GM04503 (cell line): ENCODE data around the gene CERS4.
"Not testable (repeated sequence)": the region's sequence is repeated elsewhere in the genome, so short reads cannot be mapped to it uniquely, and the experiment has no call there.

ENCODE experiments used
- DNase-seq: peaks from one replicate; pipeline ENCODE4 v3.0.0-alpha.2; 2012; ENCODE audit warnings: low read depth

Gene CERS4

DNA sequence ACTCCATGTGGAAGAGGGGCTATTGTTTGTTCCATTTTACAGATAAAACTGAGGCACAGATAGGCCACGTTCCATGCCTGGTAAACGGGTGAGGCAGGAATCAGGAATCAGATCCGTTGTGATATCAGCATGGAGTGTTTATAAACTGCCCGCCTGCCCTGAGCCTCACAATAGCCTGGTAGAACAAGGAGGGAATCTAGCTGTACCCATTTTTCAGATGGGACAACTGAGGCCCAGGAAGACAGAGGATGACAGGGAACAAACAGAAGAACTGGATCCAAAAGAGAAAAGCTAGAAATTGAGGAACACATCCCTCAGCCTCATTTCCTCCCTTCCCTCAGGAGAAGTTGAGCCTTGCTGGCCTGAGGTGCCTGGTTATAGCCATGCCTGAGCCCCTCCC lies 32.5 kb downstream of the CERS4 start:
- DNase-seq = no peak

DNA sequence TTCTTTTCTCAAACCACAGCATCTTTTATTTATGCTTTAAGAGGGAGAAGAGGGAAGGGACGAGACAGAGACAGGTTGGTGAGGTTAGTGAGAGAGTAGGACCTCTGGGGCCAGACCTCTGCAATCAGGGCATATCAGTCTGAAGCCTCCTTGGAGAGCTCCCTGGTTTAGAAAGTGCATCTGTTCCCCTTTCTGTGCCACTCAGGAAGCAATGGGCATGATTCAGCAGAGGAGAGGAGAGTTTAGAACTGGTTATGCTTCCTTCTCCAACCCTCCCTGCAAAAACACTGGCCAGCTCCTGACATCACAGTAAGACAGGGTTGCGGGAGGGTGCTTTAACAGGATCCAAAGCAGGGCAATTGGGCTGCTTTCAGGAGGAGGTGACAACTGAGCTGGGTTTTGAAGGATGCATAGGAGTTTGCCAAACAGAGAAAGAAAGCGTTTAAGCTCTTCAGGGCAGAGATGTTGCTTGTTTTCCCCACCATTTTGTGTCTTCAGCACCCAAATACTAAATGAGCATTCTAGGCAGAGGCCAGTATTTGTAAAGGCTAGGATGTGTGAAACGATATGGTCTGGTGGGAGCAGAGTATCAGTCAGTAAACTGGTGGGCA lies 33.1 kb downstream of the CERS4 start:
- DNase-seq = no peak

DNA sequence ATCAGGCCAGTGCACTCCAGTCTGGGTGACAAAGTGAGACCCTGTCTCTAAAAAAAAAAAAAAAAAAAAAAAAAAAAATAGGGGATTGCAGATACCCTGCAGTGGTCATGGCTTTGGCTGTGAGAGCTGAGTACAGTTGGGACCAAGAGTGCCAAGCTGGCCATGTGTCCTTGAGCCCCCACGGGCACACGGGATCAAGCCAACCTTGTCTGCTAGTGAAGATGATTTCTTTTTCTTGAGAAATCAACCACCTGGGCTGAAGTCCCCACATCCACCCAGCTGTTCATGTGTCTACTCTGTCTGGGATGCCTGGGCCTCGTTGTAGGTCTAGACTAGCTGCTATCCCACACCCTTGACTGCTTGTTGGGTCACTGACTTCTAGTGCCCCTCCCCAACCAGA lies 34.0 kb downstream of the CERS4 start:
- no peak for DNase-seq

DNA sequence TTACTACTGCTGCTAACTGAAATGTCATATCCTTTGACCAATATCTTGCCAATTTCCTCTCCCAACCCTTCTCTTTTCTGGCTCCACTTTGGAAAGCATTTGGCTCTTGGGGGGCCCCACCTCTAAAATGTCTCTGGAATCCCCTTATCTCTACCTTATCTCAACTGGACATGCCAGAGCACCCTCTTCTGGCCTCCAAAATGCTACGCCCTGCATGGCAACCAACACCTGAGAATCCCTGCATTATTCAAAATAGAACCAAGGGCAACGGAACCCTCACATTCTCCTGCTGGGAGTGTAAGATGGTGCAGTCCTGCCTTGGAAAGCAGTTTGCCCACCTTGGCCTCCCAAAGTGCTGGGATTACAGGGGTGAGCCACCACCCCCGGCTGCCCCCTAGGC lies 35.3 kb downstream of the CERS4 start:
- no peak for DNase-seq

DNA sequence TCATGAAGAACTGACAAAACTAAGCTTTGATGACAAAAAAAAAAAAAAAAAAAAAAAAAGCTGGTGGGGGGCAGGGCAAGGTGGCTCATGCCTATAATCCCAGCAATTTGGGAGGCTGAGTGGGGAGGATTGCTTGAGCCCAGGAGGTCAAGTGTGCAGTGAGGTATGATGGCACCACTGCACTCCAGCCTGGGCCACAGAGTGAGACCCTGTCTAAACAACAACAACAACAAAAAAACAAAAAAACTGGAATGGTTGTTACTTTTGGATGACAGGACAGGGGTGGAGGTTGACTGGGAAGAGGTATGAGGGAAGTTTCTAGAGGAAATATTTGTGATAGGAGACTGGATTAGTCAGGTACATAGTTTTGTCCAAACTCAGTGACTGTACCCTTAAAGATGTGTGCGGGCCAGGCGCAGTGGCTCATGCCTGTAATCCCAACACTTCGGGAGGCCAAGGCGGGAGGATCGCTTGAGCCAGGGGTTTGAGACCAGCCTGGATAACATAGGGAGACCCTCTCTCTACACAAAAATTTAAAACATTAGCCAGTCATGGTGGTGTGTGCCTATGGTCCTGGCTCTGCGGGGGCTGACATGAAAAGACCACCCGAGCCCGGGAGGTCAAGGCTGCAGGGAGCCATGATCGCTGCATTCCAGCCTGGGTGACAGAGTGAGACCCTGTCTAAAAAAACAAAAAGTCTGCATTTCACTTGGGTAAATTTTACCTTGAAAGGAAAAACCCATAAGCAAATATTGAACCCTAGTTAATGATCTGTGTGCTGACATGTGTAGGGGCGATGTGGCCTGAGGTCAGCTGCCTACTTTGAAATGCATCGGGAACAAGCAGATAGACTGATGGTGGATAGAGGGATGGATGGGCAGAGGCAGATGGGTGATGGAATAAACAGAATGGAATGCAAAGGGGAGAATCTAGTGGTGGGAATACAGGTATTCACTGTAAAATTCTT lies 37.0 kb downstream of the CERS4 start:
- no peak for DNase-seq

DNA sequence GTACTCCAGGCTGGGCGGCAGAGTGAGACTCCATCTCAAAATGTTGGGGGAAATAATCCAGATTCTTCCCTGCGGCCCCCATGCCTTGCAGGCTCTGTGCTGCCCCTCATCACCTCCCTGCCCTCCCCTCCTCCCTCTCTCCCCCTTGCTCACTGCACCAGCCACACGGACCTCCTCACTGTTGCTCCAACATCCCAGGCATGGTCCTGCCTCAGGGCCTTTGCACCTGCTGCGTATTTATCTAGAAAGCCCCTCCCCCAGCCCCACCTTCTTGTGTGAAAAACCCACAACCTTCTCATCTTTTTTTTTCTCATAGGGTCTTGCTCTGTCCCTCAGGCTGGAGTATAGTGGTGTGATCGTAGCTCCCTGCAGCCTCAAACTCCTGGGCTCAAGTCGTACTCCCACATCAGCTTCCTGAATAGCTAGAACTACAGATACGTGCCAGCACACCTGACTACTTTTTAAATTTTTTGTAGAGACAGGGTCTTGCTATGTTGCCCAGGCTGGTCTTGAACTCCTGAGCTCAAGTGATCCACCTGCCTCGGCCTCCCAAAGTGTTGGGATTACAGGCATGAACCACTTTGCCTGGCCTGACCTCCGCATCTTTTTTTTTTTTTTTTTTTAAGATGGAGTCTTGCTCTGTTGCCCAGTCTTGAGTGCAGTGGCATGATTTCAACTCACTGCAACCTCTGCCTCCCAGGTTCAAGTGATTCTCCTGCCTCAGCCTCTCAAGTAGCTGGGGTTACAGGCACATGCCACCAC lies 38.1 kb downstream of the CERS4 start:
- not testable (repeated sequence) for DNase-seq

DNA sequence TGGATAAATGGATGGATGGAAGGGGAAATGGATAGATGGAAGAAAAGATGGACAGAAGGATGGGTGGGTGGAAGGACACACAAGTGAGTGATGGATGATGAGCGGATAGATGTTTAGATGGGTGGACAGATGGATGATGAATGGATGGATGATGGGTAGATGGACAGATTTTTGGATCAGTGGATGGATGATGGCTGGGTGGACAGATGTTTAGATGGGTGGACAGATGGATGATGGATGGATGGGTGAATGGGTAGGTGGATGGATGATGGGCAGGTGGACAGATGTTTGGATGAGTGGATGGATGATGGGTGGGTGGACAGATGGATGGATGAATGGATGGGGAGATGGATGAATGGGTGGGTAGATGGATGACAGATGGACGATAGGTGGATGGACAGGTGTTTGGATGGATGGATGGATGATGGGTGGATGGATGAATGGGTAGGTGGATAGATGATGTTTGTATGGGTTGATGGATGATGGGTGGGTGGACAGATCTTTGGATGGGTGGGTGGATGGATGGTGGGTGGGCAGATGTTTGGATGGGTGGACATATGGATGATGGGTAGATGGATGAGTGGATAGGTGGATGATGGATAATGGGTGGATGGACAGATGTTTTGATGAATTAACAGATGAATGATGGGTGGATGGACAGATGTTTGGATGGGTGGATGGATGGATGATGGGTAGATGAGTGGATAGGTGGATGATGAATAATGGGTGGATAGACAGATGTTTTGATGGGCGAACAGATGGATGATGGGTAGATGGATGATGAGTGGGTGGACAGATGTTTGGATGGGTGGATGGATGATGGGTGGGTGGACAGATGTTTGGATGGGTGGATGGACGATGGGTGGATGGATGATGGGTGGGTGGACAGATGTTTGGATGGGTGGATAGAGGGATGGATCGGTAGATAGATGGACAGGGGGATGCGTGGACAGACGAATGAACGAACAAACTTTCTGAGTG lies 39.5 kb downstream of the CERS4 start:
- DNase-seq = no peak

DNA sequence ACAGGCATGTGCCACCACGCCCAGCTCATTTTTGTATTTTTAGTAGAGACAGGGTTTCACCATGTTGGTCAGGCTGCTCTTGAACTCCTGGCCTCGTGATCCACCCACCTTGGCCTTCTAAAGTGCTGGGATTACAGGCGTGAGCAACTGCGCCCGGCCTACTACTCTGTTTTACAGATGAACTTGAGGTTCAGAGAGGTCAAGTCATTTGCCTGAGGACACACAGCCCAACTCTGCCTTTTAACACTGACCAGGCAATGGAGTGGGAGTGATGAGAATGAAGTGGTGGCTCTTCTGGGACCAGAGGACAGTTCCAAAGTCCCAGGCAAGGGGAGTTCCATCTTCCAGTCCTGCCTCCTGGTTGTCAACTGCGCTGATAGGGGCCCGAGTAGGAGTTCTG lies 41.4 kb downstream of the CERS4 start:
- no peak for DNase-seq

DNA sequence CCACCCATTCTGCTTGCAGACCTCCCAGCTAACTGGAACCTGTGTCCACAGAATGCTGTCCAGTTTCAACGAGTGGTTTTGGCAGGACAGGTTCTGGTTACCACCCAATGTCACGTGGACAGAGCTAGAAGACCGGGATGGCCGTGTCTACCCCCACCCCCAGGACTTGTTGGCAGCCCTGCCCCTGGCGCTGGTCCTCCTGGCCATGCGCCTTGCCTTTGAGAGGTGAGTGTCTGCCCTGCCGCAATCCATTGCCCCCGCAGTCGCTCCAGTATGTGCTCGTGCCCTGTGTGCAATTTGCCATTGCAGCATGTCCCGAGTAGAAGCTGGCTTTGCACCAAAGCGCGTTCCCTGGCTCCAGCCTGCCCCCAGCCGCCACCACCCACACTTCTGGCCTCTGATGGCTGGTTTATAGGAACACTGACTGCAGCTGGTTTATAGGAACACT lies 41.9 kb downstream of the CERS4 start:
- DNase-seq = no peak

DNA sequence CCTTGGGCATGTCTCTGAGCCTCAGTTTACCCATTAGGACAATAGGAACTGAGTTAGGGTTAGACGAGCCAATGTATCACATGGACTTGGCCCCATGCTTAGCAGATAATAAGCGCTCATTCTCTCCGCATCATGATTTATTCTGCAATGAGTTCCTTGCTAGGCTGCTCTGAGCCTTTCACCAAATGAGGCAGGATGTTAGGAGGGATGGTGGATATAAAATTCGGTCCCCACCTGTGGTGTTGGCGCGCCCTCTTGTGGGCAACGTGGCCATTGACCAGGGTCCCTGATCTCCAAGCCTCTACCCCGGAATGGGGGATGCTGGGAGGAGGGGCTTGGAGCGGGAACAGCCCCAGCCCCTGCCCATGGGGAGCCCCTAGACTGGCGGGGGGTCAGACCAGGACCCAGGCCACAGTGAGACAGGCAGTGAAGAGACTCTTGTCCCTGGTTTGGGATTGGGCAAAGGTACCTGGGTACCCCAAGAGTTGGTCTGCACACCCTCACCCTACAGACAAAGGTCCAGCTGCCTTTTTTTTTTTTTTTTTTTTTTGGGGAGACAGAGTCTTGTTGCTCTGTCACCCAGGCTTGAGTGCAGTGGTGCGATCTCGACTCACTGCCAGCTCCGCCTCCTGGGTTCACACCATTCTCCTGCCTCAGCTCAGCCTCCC lies 43.9 kb downstream of the CERS4 start:
- peak; percentile 18 for DNase-seq

DNA sequence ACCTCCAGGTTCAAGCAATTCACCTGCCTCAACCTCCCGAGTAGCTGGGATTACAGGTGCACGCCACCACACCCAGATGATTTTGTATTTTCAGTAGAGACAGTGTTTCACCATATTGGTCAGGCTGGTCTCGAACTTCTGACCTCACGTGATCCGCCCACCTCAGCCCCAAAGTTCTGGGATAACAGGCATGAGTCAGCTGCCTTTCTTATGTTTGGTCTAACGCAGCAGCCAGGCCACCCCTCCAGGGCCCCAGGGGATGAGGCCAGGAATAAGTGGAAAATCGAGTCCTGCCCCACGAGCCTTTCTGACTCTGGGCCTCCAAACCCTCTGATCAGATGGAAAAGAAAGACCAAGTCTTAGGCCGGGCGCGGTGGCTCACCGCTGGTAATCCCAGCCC lies 44.5 kb downstream of the CERS4 start:
- no peak for DNase-seq

DNA sequence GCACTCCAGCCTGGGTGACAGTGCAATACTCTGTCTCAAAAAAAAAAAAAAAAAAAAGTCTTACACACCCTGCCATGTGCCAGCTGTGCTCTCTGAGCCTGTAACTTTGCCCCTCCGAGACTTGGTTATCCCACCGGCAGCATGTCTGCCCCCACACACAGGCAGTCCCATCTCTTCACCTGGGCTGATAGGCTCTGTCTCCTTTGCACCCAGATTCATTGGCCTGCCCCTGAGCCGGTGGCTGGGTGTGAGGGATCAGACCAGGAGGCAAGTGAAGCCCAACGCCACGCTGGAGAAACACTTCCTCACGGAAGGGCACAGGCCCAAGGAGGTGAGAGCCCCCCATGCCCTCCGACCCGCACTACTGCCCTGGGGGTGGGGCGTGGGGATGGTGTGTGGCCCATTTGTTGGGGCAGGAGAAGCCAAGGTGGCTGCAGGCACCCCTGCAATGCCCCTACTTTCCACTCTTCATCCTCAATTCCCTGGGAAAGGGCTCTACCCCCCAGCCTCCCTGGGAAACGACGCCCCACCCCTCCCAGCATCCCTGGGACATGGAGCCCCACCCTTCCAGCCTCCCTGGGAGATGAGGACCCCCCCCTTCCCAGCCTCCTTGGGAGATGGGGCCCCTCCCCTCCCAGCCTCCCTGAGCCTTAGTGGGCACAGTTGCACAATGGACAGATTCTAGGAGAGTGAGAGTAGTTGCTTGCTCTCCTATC lies 45.3 kb downstream of the CERS4 start:
- no peak for DNase-seq

DNA sequence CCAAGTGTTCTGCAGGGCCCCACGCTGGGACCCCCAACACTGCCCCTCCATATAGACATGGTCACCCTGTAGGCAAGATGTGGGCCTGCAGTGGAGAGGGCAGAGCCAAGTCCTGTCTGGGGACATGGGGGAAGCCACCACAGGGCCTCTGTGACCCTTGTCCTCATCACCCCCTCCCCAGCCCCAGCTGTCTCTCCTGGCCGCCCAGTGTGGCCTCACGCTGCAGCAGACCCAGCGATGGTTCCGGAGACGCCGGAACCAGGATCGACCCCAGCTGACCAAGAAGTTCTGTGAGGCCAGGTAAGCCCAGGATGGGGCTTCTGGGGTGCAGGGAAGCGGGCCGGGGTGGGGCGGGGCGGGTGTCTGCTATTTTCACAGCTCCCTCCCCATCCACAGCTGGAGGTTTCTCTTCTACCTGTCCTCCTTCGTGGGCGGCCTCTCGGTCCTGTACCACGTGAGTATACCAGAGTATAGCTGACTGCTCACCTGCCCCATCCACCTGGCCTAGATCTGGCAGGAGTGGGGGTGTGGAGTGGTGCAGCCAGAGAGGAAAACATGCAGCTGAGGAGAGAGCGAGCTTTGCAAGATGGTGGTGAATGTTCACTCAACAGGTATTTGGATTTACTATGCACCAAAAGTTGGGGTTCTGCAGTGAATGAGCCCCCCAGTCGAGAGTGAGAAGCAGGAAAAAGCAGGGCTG lies 46.4 kb downstream of the CERS4 start:
- no peak for DNase-seq

DNA sequence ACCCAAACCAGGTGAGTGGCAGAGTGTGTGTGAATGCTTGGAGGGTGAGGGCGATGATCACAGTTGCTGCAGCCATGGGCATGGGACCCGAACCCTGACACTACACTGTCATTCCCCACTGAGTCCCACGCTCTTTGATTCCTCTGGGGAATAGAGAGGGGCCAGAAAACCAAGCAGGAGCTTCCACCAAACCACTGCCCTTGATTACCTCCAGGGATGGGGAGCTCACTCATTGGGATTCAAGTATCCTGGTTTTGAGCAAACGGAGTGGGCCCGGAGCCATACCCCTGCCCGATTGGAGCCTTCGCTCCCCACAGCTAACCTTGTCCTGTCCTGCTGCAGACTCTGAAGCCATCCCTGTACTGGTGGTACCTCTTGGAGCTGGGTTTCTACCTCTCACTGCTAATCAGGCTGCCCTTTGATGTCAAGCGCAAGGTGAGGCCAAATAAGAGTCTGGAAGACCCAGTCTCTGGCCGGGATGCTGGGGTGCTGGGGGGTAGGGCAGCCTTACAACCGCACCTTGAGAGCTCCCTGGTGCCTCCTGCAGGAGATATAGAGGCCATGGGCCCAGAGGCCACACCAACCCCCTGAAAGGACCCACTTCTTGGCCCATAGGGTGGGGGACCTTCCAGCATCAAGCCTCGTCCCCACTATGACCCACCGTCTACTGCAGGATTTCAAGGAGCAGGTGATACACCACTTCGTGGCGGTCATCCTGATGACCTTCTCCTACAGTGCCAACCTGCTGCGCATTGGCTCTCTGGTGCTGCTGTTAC lies 47.3 kb downstream of the CERS4 start:
- no peak for DNase-seq

DNA sequence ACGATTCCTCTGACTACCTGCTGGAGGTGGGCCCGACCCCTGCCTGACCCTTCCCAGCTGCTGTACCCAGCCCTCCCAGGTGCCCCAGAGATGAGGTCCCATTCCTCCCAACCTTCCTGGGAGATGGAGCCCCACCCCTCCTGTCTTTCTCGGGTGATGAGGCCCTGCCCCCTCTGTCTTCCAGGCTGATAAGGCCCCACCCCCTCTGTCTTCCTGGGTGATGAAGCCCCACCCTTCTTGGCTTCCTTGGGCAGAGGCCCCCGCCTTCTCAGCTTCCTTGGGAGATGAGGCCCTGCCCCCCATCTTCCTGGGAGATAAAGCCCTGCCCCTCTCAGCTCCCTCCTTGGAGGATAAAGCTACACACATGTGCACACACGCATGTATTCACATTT lies 47.9 kb downstream of the CERS4 start:
- DNase-seq = no peak

DNA sequence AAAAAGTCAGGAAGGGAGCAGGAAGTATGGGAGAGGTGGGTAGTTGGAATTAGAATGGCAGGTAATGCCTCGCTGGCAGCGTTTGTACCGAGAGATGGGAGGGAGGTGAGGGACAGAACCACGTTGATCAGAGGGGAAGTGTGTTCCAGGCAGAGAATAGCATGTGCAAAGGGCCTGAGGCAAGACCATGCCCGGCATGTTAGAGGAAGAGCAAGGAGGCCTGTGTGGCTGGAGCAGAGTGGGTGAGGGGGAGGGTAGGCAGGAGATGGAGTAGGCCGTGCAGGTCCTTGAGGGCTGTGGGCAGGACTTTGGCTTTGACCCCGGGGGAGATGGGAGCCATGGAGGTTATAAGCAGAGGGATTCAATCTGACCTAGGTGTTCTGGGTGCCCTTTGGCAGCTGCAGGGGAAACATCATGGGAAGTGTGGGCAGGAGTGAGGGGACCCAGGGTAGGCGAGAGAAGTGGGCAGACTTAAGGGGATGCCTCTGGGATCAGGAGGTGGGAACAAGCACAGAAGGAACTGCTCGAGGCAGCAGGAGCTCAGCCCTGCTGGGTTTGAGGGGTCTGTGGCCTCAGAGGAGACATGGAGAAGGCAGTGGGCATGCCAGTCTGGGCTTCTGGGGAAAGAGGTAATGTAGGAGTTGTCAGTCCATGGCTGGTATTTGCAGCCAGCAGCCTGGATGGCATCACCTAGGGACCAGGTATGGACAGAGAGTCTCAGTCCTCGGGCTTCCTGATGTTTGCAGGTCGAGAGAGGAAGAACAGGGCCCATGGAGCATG lies 50.2 kb downstream of the CERS4 start:
- DNase-seq = no peak

DNA sequence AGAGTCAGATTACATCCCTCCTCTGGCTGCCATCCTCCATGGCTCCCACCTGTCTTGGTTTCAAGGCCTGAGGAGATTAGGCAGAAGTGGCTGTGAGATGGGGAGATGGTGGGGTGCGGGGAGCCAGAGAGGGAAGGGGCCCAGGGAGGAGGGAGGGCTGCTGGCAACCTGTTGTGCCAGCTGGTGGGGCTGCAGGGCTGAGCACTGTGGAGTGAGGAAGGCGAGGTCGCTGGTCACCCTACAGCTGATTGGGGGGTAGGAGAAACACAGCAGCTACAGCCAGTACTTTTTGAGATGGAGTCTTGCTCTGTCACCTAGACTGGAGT lies 50.7 kb downstream of the CERS4 start:
- no peak for DNase-seq

DNA sequence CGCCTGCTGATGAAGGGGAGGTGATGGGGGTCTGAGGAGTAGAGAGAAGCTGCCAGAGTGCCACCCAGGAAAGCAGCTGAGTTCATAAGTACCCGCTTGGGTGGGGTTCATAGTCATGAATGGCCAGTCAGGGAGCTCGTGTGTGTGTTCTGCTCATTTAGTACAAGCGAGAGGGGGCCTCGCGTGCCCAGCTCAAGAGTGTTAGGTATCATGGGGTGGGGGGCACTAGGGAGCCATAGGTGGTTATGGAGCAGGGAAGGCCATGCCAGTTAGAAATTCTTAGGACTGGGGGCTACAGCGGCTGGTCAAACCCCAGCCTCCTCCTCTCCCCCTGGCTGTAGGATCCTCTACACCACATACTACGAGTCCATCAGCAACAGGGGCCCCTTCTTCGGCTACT lies 52.2 kb downstream of the CERS4 start:
- DNase-seq = no peak
